CD4-positive, alpha-beta T cell treated with Interleukin-15 for 1 hour (primary cell): ENCODE results near the gene PSMC3.
A peak's percentile ranks its signal among the peaks of the same experiment; 100 is the strongest.

ENCODE experiments used
- DNase-seq: peaks from one replicate; pipeline ENCODE4 v3.0.0-alpha.2; 2020

Gene PSMC3

DNA sequence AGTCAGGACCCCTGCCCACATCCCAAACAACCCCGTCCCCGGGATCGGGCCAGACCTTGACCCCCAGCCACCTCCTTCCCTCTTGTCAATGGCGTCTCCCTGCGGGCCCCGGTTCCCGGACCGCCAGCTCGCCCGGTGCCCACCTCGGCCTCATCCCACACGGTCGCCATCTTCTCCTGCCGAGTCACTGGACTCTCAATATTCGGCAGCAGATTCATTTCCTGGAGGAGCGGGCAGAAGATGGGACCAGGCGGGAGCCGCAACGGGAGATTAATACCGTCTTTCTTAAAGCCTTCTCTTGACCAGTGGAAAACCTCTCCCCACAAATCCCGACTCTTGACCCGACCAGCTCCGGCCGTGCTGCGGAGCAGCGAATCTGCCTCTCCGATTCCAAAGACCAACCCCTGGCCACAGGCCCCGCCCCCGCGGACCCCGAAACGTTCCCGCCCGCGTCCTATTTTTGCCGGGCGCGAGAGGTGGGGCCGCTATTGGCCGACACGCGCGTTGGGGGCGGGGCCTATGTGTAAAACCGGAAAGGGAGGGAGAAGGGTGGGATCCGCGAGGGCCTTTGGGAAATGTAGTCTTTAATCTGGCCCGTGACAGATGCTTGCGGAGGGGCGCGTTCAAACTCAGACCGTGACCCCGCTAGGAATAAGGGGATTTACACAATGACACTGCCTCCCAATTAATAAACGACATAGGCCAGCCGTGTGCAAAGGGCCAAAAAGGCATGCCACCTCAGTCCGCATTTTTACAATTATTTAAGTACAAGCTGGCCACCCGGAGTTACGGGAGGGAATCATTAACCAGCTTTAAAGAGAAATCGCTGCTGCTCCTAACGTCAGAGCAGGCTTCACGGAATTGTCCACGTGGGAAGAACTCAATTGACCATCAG lies at the start of gene PSMC3:
PSMC3 (minus strand) TSS at position 378 of the 895 bp plus-strand sequence; CDS start at position 218, 160 bp downstream.
- peak; percentile 96 for DNase-seq

DNA sequence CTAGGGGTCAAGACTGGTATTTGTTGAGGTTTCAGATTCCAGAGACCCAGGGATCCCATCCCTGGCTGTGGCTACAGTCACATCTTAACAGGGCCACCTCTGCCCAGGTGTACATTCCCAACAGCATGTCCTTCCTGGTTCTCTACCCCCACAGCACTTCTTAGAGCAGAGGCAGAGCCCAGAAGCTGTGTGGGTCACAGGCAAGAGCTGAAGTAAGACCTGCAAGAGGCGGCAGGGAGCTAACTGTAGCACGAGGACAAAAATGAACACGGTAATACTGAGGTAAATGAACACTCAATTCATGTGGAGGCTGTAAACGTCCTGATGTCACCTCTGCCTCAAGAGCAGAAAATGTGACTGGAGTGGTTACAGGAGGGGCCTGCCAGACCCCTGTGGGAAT lies 44.4 kb upstream of the PSMC3 start:
- no peak for DNase-seq

DNA sequence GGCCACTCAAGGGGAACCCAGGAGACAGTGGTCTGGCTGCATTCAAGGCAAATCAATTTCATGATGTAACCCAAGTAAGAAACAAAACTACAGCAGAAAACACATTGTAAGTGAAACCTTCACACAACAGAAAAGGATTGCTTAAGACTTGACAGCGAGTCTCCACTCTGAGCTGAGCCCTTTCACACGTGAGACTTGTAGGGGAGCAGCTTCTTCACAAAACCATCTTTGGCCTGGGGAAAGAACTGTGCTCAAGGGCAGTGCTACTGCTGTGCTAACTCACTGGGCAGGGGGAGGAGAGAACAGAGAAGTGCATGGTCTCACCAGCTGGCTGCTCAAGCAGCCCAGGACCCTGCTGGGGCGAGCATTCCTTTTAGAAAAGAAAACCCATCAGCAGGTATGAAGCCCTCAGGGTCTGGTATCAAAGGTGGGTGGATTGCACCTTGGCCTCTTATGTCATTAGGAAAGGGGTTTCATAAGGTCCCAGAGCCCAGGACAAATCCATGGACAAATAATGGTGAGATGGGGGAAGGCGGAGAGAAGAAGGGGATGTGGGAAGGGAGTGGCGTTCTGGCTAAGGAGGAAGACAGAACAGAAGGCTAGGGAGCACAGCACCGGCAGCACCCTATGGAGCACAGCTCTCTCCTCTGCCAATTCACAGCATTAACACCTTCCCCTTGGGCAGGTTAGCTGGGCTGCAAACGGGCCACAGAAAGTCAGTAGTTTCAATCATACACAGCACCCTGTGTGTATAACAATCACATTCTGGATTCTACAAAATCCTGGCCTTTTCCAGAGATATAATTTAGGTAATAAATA lies 43.3 kb upstream of the PSMC3 start:
- DNase-seq, result no peak

DNA sequence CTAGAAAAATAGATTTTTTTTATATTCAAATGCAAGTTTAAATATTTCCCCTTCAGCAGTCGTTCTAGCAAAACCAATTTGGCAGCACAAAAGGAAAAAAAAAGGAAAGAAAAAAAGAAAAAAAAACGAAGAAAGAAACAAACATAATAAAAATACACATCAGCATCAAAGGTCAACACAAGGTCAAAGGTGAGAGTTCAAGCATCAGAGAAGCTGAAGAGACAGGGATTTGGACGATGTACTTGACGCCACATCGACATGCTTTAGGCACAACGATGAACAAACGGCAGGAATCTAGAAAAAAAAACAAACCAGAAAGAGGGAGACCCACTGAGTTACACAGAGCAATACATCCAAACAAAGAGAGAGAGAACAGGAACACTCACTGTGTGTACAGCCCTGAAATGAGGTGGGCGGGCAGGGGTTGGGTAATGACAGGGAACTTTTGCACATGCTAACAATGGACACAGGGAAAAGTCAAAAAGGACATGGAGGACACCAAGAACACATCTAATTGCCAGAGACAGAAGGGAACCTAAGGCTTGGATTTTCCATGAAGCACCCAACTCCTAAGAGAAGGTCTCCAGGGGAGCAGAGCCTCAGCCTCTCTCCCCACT lies 42.5 kb upstream of the PSMC3 start:
- no peak for DNase-seq

DNA sequence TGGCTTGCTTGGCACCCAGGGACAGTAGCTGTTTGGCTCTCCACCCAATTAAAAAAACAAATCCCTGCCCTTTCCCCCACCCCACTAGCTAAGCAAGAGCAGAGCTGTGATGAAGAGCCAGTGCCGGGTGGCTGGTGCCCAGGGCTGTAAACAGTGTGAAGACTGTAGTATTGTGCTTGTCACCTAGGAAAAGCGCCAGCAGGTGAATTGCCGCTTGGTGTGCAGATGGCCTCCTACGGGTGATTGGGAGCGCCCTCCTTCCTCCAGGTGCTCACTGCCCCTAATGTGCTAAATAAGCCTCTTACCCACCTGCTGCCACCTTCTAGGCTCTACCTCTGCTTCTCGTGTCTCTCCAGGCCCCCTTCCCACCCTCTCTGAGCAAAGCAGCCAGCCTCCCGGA lies 41.1 kb upstream of the PSMC3 start:
- DNase-seq, result no peak

DNA sequence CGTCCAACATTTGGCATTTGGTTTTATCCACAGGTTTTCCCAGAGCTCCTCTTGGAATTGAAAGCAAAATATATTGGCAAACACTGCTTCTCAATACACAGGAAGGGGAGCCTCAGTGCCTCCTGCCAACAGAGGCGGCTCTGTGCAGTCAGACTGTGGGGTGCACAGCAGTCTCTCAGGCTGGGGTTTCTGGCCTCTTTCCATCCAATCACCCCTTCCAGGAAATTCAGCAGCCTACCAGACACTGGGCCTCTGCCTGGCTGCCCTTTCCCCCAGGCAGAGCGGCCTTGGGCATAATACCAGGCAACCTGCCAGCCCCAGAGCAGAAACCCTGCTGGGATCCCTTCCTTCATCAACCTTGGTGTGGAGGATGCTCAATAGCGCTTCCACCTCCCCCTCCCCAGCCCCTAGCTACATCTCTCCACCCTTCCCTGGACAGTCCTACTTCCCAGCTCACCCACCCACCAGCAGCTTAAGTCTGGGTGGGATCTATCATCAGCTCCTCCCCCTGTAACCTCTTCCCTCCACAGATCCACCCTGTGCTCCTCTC lies 40.5 kb upstream of the PSMC3 start:
- no peak for DNase-seq

DNA sequence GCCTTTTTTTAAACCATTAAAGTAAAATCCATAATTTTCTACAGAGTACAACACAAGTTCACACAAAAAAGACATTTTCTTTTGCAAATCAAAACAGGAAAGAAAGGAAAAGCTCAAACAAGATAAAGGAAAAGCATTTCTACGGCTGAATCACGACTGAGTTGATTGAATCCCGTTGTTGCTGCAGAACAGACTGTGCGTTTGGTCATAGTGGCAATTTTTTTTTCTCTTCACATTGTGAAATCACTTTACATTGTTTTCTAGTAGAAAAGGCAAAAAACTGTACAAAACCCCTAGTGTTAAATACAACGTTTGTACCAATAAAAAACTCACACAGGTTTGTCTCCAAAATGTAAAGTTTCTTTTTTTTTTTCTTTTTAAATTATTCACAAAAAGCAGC lies 40.0 kb upstream of the PSMC3 start:
- no peak for DNase-seq

DNA sequence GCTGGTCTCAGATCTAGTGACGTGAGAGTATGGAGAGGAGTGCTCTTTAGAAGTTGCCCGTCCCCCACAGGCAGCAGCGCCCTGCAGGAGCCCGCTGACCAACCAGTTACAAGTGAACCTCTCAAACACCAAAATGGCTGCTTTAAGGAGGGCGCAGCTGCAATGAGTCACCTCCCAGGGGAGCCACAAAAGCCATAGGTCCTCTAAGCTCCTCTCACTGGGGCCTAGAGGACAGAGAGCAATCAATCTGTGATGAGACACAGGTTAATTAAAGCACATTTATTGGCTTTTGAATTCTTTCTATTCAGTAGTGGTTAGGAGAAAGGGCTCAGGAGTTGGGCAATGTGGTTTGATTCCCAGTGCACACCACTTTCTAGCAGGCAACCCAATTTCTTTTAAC lies 38.2 kb upstream of the PSMC3 start:
- no peak for DNase-seq

DNA sequence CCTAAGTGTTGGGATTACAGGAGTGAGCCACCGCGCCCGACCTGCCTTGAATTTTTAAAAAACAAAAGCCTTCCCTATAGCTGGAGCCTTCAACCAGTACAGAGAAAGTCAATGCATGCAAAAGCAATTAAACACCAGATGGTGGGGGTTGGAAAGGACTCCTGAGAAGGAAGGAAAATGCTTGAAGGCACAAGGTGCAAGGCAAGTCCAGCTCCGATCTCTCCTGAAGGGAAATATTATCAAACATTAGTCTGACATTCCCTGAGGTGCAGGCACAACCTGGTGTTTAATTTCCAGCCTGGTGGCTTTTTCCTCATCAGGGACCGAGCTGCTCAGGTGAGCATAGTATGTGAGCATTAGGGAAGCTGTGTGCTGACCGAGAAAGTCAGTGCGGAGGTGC lies 35.6 kb upstream of the PSMC3 start:
- DNase-seq, result no peak

DNA sequence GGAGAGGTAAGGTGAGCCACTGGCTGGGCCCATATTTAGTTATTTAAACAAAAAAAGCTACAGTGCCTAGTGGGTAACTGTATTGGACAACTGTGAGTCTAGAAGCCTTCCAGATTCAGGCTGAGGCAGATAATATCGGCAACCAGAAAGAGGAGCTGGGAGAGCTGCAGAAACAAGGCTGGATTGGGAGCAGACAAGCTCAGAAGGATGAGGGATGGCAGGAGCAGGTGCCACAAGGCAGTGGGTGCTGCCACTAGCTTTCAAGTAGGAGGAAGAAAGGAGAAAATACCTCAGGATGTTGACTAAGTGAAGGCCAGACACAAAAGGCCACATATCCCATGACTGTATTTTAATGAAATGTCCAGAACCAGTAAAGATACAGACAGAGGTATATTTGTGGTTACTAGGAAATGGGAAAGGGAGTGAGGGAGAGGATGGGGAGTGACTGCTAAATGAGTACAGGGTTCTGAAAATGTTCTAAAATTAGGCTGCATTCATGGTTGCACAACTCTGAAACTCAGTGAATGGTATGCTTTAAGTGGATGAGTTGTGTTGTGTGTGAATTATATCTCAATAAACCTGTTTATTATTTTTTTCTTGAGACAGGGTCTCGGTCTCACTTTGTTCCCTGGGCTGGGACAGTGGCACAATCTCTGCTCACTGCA lies 34.5 kb upstream of the PSMC3 start:
- DNase-seq, result no peak

DNA sequence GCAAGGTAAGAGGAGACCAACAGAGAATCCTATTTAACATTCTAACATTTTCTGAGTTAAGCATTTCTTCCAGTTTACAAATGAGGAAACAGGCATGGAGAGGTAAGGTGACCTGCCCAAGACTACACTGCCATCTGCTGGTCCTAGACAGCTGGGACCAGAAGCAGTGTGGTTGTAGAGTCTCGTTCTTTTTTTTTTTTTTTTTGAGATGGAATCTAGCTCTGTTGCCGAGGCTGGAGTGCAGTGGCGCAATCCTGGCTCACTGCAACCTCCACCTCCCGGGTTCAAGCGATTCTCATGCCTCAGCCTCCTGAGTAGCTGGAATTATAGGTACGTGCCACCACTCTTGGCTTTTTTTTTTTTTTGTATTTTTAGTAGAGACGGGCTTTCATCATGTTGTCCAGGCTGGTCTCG lies 28.0 kb upstream of the PSMC3 start:
- DNase-seq, result peak; percentile 79

DNA sequence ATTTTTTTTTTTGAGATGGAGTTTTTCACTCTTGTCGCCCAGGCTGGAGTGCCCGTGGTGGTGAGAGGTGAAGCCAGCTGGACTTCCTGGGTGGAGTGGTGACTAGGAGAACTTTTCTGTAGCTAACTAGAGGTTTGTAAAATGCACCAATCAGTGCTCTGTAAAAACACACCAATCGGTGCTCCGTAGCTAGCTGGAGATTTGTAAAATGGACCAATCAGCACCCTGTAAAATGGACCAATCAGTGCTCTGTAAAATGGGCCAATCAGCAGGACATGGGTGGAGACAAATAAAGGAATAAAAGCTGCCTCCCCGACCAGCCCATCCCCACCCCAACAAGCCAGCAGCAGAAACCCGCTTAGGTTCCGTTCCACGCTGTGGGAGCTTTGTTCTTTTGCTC lies 27.1 kb upstream of the PSMC3 start:
- DNase-seq, result no peak

DNA sequence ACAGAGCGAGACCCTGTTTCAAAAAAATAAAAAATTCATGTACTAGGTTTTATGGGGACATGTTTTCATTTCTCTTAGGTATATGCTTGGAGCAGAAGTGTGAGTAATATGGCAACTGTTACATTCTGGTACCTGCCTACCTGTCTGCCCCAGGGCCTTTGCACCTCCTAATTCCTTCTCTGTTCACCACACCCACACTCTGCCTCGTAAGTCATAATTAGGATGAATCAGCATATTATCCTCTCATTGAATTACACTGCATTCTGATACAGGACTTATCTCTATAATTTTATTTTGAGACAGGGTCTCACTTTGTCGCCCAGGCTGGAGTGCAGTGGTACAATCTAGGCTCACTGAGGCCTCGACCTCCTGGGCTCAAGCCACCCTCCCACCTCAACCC lies 25.8 kb upstream of the PSMC3 start:
- DNase-seq, result no peak

DNA sequence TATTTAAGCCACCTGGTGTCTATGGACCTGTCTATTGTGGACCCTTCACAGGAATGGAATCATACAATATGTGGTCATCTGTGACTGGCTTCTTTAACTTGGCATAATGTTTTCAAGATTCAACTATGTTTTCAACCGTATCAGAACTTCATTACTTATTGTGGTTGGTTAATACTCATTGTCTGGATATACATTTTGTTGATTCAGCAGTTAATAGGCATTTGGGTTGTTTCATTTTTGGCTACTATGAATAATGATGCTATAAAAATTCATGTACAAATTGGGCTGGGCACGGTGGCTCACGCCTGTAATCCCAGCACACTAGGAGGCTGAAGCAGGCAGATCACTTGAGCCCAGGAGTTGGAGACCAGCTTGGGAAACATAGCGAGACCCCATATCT lies 25.2 kb upstream of the PSMC3 start:
- DNase-seq, result no peak

DNA sequence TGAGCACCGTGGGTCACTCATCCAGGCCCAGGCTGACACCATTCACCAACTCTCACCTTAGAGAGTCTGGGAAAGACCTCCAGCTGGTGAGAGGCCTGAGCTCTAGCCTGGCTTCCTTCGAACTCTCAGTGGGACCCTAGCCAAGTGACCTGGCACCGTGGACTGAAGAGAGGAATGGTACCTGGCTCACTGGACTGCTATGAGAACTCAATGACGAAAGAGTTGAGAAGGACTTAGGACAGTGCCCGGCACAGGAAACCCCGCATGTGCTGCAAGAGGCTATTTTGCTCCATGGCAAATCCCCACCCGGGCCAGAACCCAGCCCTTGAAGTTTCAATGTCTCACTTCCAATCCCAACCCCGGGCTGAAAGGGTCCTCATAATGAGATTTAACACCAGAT lies 23.3 kb upstream of the PSMC3 start:
- DNase-seq, result no peak

DNA sequence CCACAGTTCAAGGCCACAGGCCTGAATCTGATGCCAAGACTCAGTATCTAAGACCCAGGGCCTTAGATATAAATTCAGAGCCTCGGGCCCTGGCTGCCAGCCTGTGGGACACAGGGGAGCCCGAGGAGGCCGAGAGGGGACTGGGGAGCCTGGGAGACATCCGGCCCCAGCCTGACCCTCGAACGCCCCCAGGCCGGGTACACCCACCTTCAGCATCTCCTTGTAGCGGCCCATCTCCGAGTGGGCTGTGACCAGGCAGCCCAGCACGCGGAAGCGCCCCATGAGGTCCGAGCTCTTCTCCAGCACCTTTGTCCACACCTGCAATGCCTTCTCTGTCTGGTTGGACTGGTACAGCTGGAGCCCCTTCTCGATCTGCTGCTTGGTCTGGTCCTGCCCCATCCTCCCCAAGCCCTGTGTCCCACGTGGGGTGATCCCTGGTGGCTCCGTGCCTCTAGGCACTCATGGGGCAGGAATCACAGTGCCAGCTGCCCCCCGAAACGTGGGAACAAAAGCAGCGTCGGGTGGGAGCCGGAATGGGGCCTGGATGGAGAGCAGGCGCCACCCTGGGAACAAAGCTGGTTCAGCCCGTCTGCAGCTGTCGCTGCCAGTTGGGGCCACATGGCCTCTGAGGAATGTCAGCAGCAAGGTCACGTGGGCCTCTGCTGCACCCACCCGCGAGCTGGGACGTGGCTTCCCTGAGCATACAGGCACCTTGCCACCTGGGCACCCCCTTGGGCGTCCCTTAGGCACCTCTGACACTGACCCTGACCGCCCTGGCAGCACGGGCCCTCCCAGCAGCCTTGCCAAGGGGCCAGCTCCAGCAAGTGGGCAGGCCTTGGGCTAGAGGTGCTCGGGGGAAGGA lies 22.6 kb upstream of the PSMC3 start, which contains the start of gene RAPSN:
RAPSN (minus strand) TSS at position 571 of the 862 bp plus-strand sequence; CDS start at position 399, 172 bp downstream.
- no peak for DNase-seq

DNA sequence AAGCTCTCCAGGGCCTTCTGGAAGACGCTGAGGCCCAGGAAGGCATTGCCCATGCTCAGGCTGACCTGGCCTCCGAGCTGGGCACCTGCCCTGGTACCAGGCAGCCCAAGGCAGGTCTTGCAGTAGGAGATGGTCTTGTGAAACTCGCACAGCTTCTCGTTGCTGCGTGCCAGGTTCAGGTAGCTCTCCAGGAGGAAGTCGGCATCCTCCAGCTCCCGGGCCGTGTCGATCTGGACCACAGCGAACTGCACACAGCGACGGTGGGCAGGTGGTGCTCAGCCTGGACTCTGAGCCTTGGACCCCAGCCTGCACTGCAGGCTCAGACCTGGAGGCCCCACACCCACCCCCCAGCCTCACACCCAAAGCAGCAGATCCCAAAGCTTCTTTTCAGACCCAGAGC lies 21.7 kb upstream of the PSMC3 start:
- DNase-seq, result no peak

DNA sequence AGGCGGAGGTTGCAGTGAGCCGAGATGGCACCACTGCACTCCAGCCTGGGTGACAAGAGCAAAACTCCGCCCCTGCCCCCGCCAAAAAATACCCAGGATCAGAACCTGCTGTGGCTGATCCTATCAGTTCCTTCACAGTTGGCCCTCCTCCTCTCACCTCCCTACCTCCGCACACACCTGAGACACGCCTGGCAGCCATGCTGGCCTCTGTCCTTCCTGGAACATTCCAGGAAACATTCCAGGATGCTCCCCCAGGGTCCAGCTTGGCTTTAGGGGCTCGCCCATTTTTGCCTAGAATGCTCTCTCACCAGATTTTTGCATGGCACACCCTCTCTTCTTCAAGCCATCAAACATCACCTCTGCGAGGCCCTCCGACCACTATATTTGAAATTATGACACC lies 20.6 kb upstream of the PSMC3 start:
- DNase-seq, result no peak

DNA sequence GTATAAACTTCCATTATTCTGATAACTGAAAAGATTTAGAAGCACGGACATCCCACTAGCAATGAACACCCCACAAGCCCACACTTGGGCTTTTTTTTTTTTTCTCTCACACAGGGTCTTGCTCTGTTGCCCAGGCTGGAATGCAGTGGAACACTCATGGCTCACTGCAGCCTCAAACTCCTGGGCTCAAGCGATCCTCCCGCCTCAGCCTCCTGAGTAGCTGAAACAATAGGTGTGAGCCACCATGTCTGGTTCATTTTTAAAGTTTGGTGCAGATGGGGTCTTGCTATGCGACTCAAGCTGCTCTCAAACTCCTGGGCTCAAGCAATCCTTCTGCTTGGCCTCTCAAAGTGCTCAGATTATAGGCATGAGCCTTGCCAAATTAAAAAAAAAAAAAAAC lies 19.6 kb upstream of the PSMC3 start:
- no peak for DNase-seq

DNA sequence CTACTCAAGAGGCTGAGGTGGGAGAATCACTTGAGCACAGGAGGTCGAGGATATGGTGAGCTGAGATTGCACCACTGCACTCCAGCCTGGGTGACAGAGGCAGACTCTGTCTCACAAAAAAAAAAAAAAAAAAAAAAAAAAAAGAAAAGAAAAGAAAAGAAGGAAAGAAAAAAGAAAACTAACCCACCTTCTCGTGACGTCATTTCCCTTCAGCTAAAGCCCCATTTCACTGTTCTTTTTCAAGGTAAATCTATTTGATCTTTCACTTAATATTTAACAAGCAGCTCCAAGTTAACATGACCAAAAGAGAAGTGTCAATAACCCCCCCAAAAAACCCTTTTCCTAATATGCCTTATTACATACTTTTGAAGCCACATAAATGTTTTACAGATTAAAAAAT lies 17.6 kb upstream of the PSMC3 start:
- DNase-seq, result no peak

DNA sequence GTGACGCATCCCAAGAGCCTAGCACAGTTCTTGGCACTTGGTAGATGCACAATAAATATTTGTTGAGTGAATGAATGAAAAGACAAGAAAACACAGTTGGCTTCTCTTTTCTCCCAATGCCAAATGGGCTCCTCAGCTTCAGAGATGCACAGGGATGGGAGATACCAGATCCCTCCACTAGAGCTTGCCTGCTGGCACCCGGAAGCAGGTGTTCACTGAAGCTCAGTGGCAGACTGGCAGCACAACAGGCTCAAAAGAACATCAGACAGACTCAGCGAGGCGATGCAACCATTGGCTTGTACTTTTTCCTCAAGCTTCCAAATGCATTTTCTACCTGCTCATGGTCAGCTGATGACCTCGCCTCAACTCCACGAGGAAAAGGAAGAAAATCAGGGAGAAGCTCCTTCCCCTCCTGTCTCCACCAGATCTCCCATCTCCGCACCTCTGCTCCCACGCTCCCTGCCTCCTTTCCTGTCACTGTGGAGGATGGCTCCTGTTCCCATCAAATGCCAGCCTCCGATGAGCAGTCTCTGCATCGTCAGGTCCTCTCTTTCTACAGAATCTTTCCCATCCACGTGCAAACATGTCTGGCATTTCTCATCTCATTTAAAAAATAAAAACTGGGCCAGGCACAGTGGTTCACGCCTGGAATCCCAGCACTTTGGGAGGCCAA lies 16.9 kb upstream of the PSMC3 start:
- DNase-seq, result no peak
